OCI-LY3 (cell line): Measurements from ENCODE around the gene STAU1.
A peak's percentile ranks its signal among the peaks of the same experiment; 100 is the strongest.

Experiments
- H2AFZ ChIP-seq: fragments of 200-600, 300-600 bp; shearing (Covaris generic); 2 replicates; pipeline ENCODE4 v1.6.0; 2014; ENCODE audit warnings: antibody characterized with exemption, low read depth, low read length
- H3K27ac ChIP-seq: fragments of 200-600, 300-600 bp; sonication (generic); 2 replicates; pipeline ENCODE4 v1.5.1; 2014; ENCODE audit warnings: mild to moderate bottlenecking, low read length, moderate library complexity, mixed read lengths
- H3K27me3 ChIP-seq: fragments of 200-600, 300-600 bp; sonication (generic); 2 replicates; pipeline ENCODE4 v1.6.1; 2014; ENCODE audit warnings: low read depth, low read length, mixed read lengths
- H3K36me3 ChIP-seq: fragments of 200-600, 300-600 bp; sonication (generic); replicated peaks from 2 replicates; pipeline ENCODE3; 2014; ENCODE audit warnings: low read depth, low read length, mixed read lengths
- H3K4me1 ChIP-seq: fragments of 300-600, 200-600 bp; sonication (generic); 2 replicates; pipeline ENCODE4 v1.6.1; 2014; ENCODE audit warnings: low read length, mixed read lengths
- H3K4me2 ChIP-seq: fragments of 200-600, 300-600 bp; sonication (generic); 2 replicates; pipeline ENCODE4 v1.6.1; 2014; ENCODE audit warnings: low read length, mixed read lengths
- H3K4me3 ChIP-seq: fragments of 300-600, 200-600 bp; sonication (generic); 2 replicates; pipeline ENCODE4 v1.5.1; 2014; ENCODE audit warnings: antibody characterized with exemption, mild to moderate bottlenecking, low read length, moderate library complexity
- H3K79me2 ChIP-seq: fragments of 300-600, 200-600 bp; shearing (Covaris generic); 2 replicates; pipeline ENCODE4 v1.6.1; 2014; ENCODE audit warnings: mild to moderate bottlenecking, low read length, mixed read lengths
- H3K9ac ChIP-seq: fragments of 300-600, 200-600 bp; shearing (Covaris generic); 2 replicates; pipeline ENCODE4 v1.6.0; 2014; ENCODE audit warnings: mild to moderate bottlenecking, low read length, moderate library complexity
- H3K9me3 ChIP-seq: fragments of 200-600, 300-600 bp; shearing (Covaris generic); 2 replicates; pipeline ENCODE4 v1.6.1; 2014; ENCODE audit warnings: low read length, mixed read lengths; ENCODE audit not compliant: insufficient read depth
- H4K20me1 ChIP-seq: fragments of 200-600, 300-600 bp; sonication (generic); 2 replicates; pipeline ENCODE4 v1.6.1; 2016; ENCODE audit warnings: low read length, mixed read lengths; ENCODE audit not compliant: insufficient read depth
- EZH2phosphoT487 ChIP-seq: fragments of 200-600 bp; shearing (Covaris generic); IDR thresholded peaks from 2 replicates; pipeline ENCODE4 v1.6.1; 2018; ENCODE audit warnings: antibody characterized with exemption, mixed run types, low read depth
- TF ChIP-seq, protein P1 (sequence below): fragments of 200-600, 300-600 bp; sonication (generic); IDR thresholded peaks from 2 replicates; pipeline ENCODE4 v1.5.1; 2014; ENCODE audit warnings: antibody characterized with exemption, low read length, low read depth

The STAU1 gene

GRCh38 chr20:49132995-49133478 lies 55.1 kb downstream of the STAU1 start:
- no peak overlapping the region for H2AFZ ChIP-seq

DNA sequence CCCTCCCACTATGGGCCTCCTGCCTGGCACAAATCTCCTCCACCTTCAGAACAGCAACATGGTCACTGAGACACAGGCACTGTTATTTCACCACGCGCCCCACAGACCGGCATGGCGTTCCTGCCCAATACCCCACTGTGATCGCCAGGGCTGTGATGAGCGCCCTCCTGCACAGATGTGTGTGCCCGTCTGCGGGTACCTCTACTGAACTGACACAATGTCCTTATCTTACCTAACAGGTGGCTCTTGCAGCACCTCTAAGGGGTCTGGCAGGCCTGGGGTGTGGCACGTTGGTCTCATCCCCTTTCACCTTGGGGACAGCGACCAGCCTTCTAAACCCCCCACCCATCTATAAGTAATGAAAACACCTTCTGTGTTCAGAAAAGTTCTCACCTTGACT lies 64.2 kb downstream of the STAU1 start:
- Histone ChIP-seq H2AFZ (no peak overlapping the region), H3K9me3 (no peaks in the 10 kb centered on the region), H3K36me3 (peaks cover 52% of the 10 kb centered on the region), H3K4me2 (no peak overlapping the region), H3K27me3 (no peaks in the 10 kb centered on the region), H3K79me2 (no peaks in the 10 kb centered on the region; the same call in none of the 2 replicates), H3K9ac (no peak overlapping the region), H3K4me3 (no peak overlapping the region), H3K4me1 (no peaks in the 10 kb centered on the region), H3K27ac (no peak overlapping the region), H4K20me1 (0 out of 2 replicates have a peak, but pooled peaks cover 3% of the 10 kb centered on the region)
- TF ChIP-seq, protein P1, sequence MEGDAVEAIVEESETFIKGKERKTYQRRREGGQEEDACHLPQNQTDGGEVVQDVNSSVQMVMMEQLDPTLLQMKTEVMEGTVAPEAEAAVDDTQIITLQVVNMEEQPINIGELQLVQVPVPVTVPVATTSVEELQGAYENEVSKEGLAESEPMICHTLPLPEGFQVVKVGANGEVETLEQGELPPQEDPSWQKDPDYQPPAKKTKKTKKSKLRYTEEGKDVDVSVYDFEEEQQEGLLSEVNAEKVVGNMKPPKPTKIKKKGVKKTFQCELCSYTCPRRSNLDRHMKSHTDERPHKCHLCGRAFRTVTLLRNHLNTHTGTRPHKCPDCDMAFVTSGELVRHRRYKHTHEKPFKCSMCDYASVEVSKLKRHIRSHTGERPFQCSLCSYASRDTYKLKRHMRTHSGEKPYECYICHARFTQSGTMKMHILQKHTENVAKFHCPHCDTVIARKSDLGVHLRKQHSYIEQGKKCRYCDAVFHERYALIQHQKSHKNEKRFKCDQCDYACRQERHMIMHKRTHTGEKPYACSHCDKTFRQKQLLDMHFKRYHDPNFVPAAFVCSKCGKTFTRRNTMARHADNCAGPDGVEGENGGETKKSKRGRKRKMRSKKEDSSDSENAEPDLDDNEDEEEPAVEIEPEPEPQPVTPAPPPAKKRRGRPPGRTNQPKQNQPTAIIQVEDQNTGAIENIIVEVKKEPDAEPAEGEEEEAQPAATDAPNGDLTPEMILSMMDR, result no peak
- TF ChIP-seq EZH2phosphoT487, result no peak

More at GRCh38 chr20:49132995-49133478, 55.1 kb downstream of the STAU1 start:
- no peaks in the 10 kb centered on the region for H3K4me1 ChIP-seq
- H3K27ac ChIP-seq, result no peak overlapping the region
- H4K20me1 ChIP-seq, result 0 out of 2 replicates have a peak, but pooled peaks cover 2% of the 10 kb centered on the region
- H3K4me3 ChIP-seq, result no peak overlapping the region
- no peak overlapping the region for H3K4me2 ChIP-seq
- H3K9me3 ChIP-seq, result no peaks in the 10 kb centered on the region
- H3K9ac ChIP-seq, result no peak overlapping the region
- peaks cover 23% of the 10 kb centered on the region for H3K36me3 ChIP-seq
- no peaks in the 10 kb centered on the region for H3K27me3 ChIP-seq
- TF ChIP-seq, protein P1, result peak; percentile 93
- no peak for TF ChIP-seq EZH2phosphoT487
- peaks cover 10% of the 10 kb centered on the region for H3K79me2 ChIP-seq

DNA sequence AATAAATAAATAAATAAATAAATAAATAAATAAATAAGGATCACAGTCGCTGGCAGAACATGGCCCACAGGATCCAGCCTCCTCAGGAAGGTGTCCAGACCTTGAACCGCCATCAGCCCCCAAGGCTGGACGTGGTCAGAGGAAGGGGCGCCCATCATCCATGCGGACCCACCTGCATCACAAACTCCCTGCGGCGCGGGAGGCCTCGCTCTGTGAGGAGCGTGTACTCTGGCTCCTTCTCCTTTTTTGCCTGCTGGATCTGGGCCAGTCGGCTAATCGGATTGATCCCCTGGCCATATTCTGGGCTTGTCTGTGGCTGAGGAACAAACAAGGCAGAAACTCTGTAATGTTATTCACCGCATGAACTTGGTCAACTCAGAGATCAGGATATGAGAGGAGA lies 65.2 kb downstream of the STAU1 start:
- Histone ChIP-seq H2AFZ (no peak overlapping the region), H3K4me1 (no peaks in the 10 kb centered on the region), H3K27me3 (no peaks in the 10 kb centered on the region), H4K20me1 (0 out of 2 replicates have a peak, but pooled peaks cover 3% of the 10 kb centered on the region), H3K79me2 (no peaks in the 10 kb centered on the region; the same call in none of the 2 replicates), H3K4me2 (no peak overlapping the region), H3K27ac (no peak overlapping the region), H3K4me3 (no peak overlapping the region), H3K36me3 (peaks cover 58% of the 10 kb centered on the region), H3K9me3 (no peaks in the 10 kb centered on the region), H3K9ac (no peak overlapping the region)
- TF ChIP-seq, protein P1, result no peak
- TF ChIP-seq EZH2phosphoT487, result no peak

- Histone ChIP-seq H3K27ac (no peak overlapping the region), H3K9ac (no peak overlapping the region), H3K27me3 (no peaks in the 10 kb centered on the region), H3K36me3 (peaks cover 74% of the 10 kb centered on the region), H3K79me2 (no peaks in the 10 kb centered on the region; the same call in 1 of the 2 replicates), H2AFZ (no peak overlapping the region), H3K4me2 (no peak overlapping the region), H3K9me3 (no peaks in the 10 kb centered on the region), H3K4me3 (no peak overlapping the region), H4K20me1 (0 out of 2 replicates have a peak, but pooled peaks cover 3% of the 10 kb centered on the region), H3K4me1 (no peaks in the 10 kb centered on the region)
- TF ChIP-seq, protein P1, result no peak
- TF ChIP-seq EZH2phosphoT487, result no peak
Measured at GRCh38 chr20:49119988-49120387, 68.1 kb downstream of the STAU1 start.
